KMS-11 (cell line): ENCODE results near the gene GPBP1.

ENCODE experiments used
- H2AFZ ChIP-seq: fragments of 200-600 bp; sonication (generic); 2 replicates; pipeline ENCODE4 v1.6.1; 2016; ENCODE audit warnings: antibody characterized with exemption, mixed run types, low read depth
- H3K27ac ChIP-seq: fragments of 200-600 bp; sonication (generic); 2 replicates; pipeline ENCODE4 v1.6.1; 2016; ENCODE audit warnings: mild to moderate bottlenecking, mixed run types
- H3K27me3 ChIP-seq: fragments of 200-600 bp; sonication (generic); 2 replicates; pipeline ENCODE4 v1.6.1; 2017; ENCODE audit warnings: mild to moderate bottlenecking, low read depth, mixed run types, moderate library complexity; ENCODE audit not compliant: insufficient read depth
- H3K36me3 ChIP-seq: fragments of 200-600 bp; sonication (generic); 2 replicates; pipeline ENCODE4 v1.6.1; 2017; ENCODE audit warnings: mild to moderate bottlenecking, mixed run types; ENCODE audit not compliant: insufficient read depth
- H3K4me1 ChIP-seq: fragments of 200-600 bp; sonication (generic); 2 replicates; pipeline ENCODE4 v1.6.1; 2016; ENCODE audit warnings: mild to moderate bottlenecking, low read depth, mixed run types; ENCODE audit not compliant: poor library complexity, severe bottlenecking
- H3K4me2 ChIP-seq: fragments of 200-600 bp; sonication (generic); 2 replicates; pipeline ENCODE4 v1.7.0; 2016; ENCODE audit warnings: mild to moderate bottlenecking, mixed run types
- H3K4me3 ChIP-seq: fragments of 200-600 bp; sonication (generic); IDR thresholded peaks from 2 replicates; pipeline ENCODE4 v1.6.1; 2017; ENCODE audit warnings: low read depth, low read length, mixed read lengths; ENCODE audit not compliant: insufficient read depth
- H3K79me2 ChIP-seq: fragments of 200-600 bp; sonication (generic); 2 replicates; pipeline ENCODE4 v1.6.1; 2016; ENCODE audit warnings: low read depth, mixed run types; ENCODE audit not compliant: insufficient read depth
- H3K9ac ChIP-seq: fragments of 200-600 bp; sonication (generic); 2 replicates; pipeline ENCODE4 v1.6.1; 2016; ENCODE audit warnings: mild to moderate bottlenecking, mixed run types
- H4K20me1 ChIP-seq: fragments of 200-600 bp; sonication (generic); 2 replicates; pipeline ENCODE4 v1.6.1; 2016; ENCODE audit warnings: mild to moderate bottlenecking, mixed run types; ENCODE audit not compliant: insufficient read depth
- CTCF ChIP-seq: fragments of 200-600 bp; sonication (generic); conservative IDR thresholded peaks from 2 replicates; pipeline ENCODE4 v1.6.1; 2017; ENCODE audit warnings: low read depth, mild to moderate bottlenecking, antibody characterized with exemption, low read length, moderate library complexity, mixed read lengths

The GPBP1 gene

GRCh38 chr5:57311921-57312735 lies 138.3 kb downstream of the GPBP1 start:
- H3K36me3 ChIP-seq, result no peaks in the 10 kb centered on the region
- H3K4me3 ChIP-seq, result no peak overlapping the region
- no peak overlapping the region for H3K4me2 ChIP-seq
- no peaks in the 10 kb centered on the region for H4K20me1 ChIP-seq
- no peaks in the 10 kb centered on the region for H3K79me2 ChIP-seq
- H3K27me3 ChIP-seq, result no peaks in the 10 kb centered on the region
- H3K4me1 ChIP-seq, result peaks cover 11% of the 10 kb centered on the region
- TF ChIP-seq CTCF, result no peak
- H3K27ac ChIP-seq, result no peak overlapping the region
- no peak overlapping the region for H3K9ac ChIP-seq
- no peak overlapping the region for H2AFZ ChIP-seq

DNA sequence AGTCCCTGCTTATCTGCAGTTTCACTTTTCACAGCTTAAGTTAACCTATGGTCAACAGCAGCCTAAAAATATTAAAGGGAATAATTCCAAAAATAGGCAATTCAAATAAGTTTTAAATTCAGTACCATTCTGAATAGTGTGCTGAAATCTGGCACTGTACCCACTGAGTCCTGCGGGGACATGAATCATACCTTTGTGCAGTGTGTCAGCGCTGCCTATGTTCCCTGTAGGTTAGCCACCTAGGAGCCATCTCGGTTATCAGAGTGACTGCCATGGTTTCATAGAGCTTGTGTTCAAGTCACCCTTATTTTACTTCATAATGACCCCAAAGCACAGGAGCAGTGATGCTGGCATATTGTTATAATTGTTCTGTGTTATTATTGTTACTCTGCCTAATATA lies 139.9 kb downstream of the GPBP1 start:
- Histone ChIP-seq H4K20me1 (no peaks in the 10 kb centered on the region), H3K27me3 (no peaks in the 10 kb centered on the region), H2AFZ (no peak overlapping the region), H3K36me3 (no peaks in the 10 kb centered on the region), H3K4me2 (no peak overlapping the region), H3K27ac (no peak overlapping the region), H3K4me3 (no peak overlapping the region), H3K79me2 (no peaks in the 10 kb centered on the region), H3K9ac (no peak overlapping the region), H3K4me1 (peaks cover 21% of the 10 kb centered on the region)
- no peak for TF ChIP-seq CTCF
